HG03097 (cell line): ENCODE measurements around the gene GTF2H2C_2.
"Not testable (repeated sequence)": the region's sequence is repeated elsewhere in the genome, so short reads cannot be mapped to it uniquely, and the experiment has no call there.

Experiments used
- ATAC-seq: cut with Tn5 transposase; IDR thresholded peaks from one replicate; pipeline ENCODE4 v1.9.1; 2021; ENCODE audit not compliant: unreplicated experiment, low FRiP score

GTF2H2C_2 gene

GRCh38 chr5:70415117-70415516 is at the start of gene GTF2H2C_2:
TSS of gene GTF2H2C_2 (plus strand) at chr5:70415368.
- peak; percentile 93 for ATAC-seq

- ATAC-seq: not testable (repeated sequence)
Observed at GRCh38 chr5:70400984-70401686, 14.0 kb upstream of the GTF2H2C_2 start.

GRCh38 chr5:70421322-70421721 is 6.2 kb downstream of the GTF2H2C_2 start:
- not testable (repeated sequence) for ATAC-seq

GRCh38 chr5:70423215-70423614 is 8.0 kb downstream of the GTF2H2C_2 start:
- not testable (repeated sequence) for ATAC-seq

GRCh38 chr5:70438518-70438917 is 23.4 kb downstream of the GTF2H2C_2 start:
- ATAC-seq: not testable (repeated sequence)

GRCh38 chr5:70449565-70449964 is 34.4 kb downstream of the GTF2H2C_2 start:
- not testable (repeated sequence) for ATAC-seq

- ATAC-seq: not testable (repeated sequence)
Observed at GRCh38 chr5:70451249-70451984, 36.2 kb downstream of the GTF2H2C_2 start.

GRCh38 chr5:70457093-70457492 is 41.9 kb downstream of the GTF2H2C_2 start:
- not testable (repeated sequence) for ATAC-seq

- not testable (repeated sequence) for ATAC-seq
Observed at GRCh38 chr5:70459188-70459587, 44.0 kb downstream of the GTF2H2C_2 start.

- not testable (repeated sequence) for ATAC-seq
Observed at GRCh38 chr5:70461984-70462383, 46.8 kb downstream of the GTF2H2C_2 start.

GRCh38 chr5:70464019-70464637 is 49.0 kb downstream of the GTF2H2C_2 start:
- not testable (repeated sequence) for ATAC-seq

- not testable (repeated sequence) for ATAC-seq
Observed at GRCh38 chr5:70469926-70470509, 54.9 kb downstream of the GTF2H2C_2 start.
